CD4-positive, alpha-beta T cell treated with Interleukin-4 for 4 hours (primary cell): ENCODE measurements around the gene DENND4B.
"Not testable (repeated sequence)": the region's sequence is repeated elsewhere in the genome, so short reads cannot be mapped to it uniquely, and the experiment has no call there.

Experiments used
- DNase-seq: peaks from one replicate; pipeline ENCODE4 v3.0.0-alpha.2; 2020

DENND4B gene

GRCh38 chr1:153922076-153922971 is 24.2 kb downstream of the DENND4B start:
- no peak for DNase-seq

GRCh38 chr1:153921803-153922075 is 24.8 kb downstream of the DENND4B start:
- DNase-seq, result no peak

GRCh38 chr1:153921080-153921802 is 25.3 kb downstream of the DENND4B start:
- DNase-seq, result no peak

GRCh38 chr1:153919876-153920852 is 26.4 kb downstream of the DENND4B start:
- peak; percentile 53 for DNase-seq

GRCh38 chr1:153916297-153916696 is 30.2 kb downstream of the DENND4B start:
- no peak for DNase-seq

- no peak for DNase-seq
Measured at GRCh38 chr1:153912349-153912748, 34.2 kb downstream of the DENND4B start.

- DNase-seq, result not testable (repeated sequence)
Measured at GRCh38 chr1:153910560-153910959, 36.0 kb downstream of the DENND4B start.

- no peak for DNase-seq
Measured at GRCh38 chr1:153908071-153908470, 38.4 kb downstream of the DENND4B start.

GRCh38 chr1:153907134-153907533 is 39.4 kb downstream of the DENND4B start:
- DNase-seq, result no peak

- no peak for DNase-seq
Measured at GRCh38 chr1:153906396-153906795, 40.1 kb downstream of the DENND4B start.

GRCh38 chr1:153905908-153906307 is 40.6 kb downstream of the DENND4B start:
- not testable (repeated sequence) for DNase-seq

GRCh38 chr1:153903841-153904455 is 42.6 kb downstream of the DENND4B start:
- no peak for DNase-seq

- no peak for DNase-seq
Measured at GRCh38 chr1:153899509-153899908, 47.0 kb downstream of the DENND4B start.

GRCh38 chr1:153895866-153896265 is 50.7 kb downstream of the DENND4B start:
- not testable (repeated sequence) for DNase-seq

- DNase-seq, result not testable (repeated sequence)
Measured at GRCh38 chr1:153891042-153891441, 55.5 kb downstream of the DENND4B start.

GRCh38 chr1:153888533-153888932 is 58.0 kb downstream of the DENND4B start:
- no peak for DNase-seq

GRCh38 chr1:153886127-153886526 is 60.4 kb downstream of the DENND4B start:
- DNase-seq, result no peak

GRCh38 chr1:153883223-153883622 is 63.3 kb downstream of the DENND4B start:
- DNase-seq, result no peak

GRCh38 chr1:153882296-153882912 is 64.1 kb downstream of the DENND4B start:
- no peak for DNase-seq

GRCh38 chr1:153881751-153882150 is 64.8 kb downstream of the DENND4B start:
- no peak for DNase-seq

GRCh38 chr1:153880962-153881361 is 65.6 kb downstream of the DENND4B start:
- DNase-seq, result peak; percentile 8

GRCh38 chr1:153880024-153880423 is 66.5 kb downstream of the DENND4B start:
- no peak for DNase-seq
